H1 (cell line): Measurements from ENCODE around the gene FITM1. TPM values are rescaled to one million over a fixed set of nuclear protein-coding genes. Genes with fewer than 3 reads are reported as not detected.

Experiments
- microRNA-seq, 2 experiments: library from miRNA; unstranded; fragments of <30 nt; microRNA quantifications; one replicate each; pipeline versions ENCODE4 to v1.2.0, GENCODE V29; 2016 to 2020; ENCODE audit warnings: borderline microRNAs expressed in 2 of 2, borderline number of aligned reads in 2 of 2, borderline replicate concordance in 1 of 2
- polyA plus RNA-seq, 7 experiments: library from polyadenylated mRNA; depleted of rRNA in 3 of 7; stranded (reverse) in 5 of 7; unstranded in 2 of 7; fragments of >200 nt in 5 of 7; fragments of 200-250 nt in 2 of 7; gene quantifications; 1 replicate in 5 of 7; 2 replicates in 1 of 7; 4 replicates in 1 of 7; pipeline versions ENCODE4 v1.2.1 to v1.2.3, GENCODE V29; 2011 to 2013; ENCODE audit warnings: missing spikeins in 2 of 7, mixed read lengths in 2 of 7
- small RNA-seq: library from polyadenylated mRNA; stranded (forward); fragments of <200 nt; extraction: miRNeasy Mini kit (QIAGEN cat#:217004); gene quantifications from one replicate; pipeline ENCODE3, GENCODE V24; 2013; ENCODE audit not compliant: insufficient read depth
- total RNA-seq: library from RNA; stranded (reverse); fragmentation: NEBNext Ultra II Directional; extraction: Animal tissue kit (Norgen Biotek cat#: 25700); gene quantifications from 2 replicates; pipeline ENCODE4 v1.2.1, GENCODE V29; 2021

FITM1 gene
- total and polyA plus RNA-seq, 2 of the 8 experiments (the other 6 are each of a cell fraction or from before 2014, with no cell fraction given): 0.53 to 0.76 TPM

Small RNA genes within 50 kb of the gene (microRNA-seq; reads per million reads assigned to microRNA genes)
- 0 reads per million in 2 experiments for gene MIR7703

Small RNA genes within 50 kb of the gene (small RNA-seq; reads per million reads assigned to genes)
- 1.9 reads per million, percentile 12 among the genes with 10 or more reads in this experiment for gene IPO4
- not detected for gene IRF9
- gene RNA5SP383: 6.5 reads per million, percentile 71 among the genes with 10 or more reads in this experiment

Other genes with a start within 250 kb of the FITM1 start
Only the 30 nearest of the 31 such genes appear.
- 16.2 and 19.2 TPM in 2 replicates for gene DHRS4, start 176.9 kb upstream of the FITM1 start, total RNA-seq
- 11.7 and 18.3 TPM in 2 replicates for gene DHRS4, start 176.9 kb upstream of the FITM1 start, polyA plus RNA-seq (2011; rRNA removed)
- 15.2 and 15.4 TPM in 2 replicates for gene DHRS4L2, start 141.7 kb upstream of the FITM1 start, total RNA-seq
- 12.3 and 14.2 TPM in 2 replicates for gene DHRS4L2, start 141.7 kb upstream of the FITM1 start, polyA plus RNA-seq (2011; rRNA removed)
- gene CARMIL3, start 78.7 kb upstream of the FITM1 start, total RNA-seq: 8.5 and 9.0 TPM in 2 replicates
- gene CARMIL3, start 78.7 kb upstream of the FITM1 start, polyA plus RNA-seq (2011; rRNA removed): 6.0 and 7.8 TPM in 2 replicates
- gene CPNE6, start 59.1 kb upstream of the FITM1 start, total RNA-seq: not detected in 2 replicates
- gene CPNE6, start 59.1 kb upstream of the FITM1 start, polyA plus RNA-seq (2011; rRNA removed): 0.02 and 0.05 TPM in 2 replicates
- gene PCK2, start 36.3 kb upstream of the FITM1 start, total RNA-seq: 79.3 and 81.9 TPM in 2 replicates
- 115 and 221 TPM in 2 replicates for gene PCK2, start 36.3 kb upstream of the FITM1 start, polyA plus RNA-seq (2011; rRNA removed)
- gene DCAF11, start 15.9 kb upstream of the FITM1 start, total RNA-seq: 63.6 and 67.2 TPM in 2 replicates
- 60.4 and 74.6 TPM in 2 replicates for gene DCAF11, start 15.9 kb upstream of the FITM1 start, polyA plus RNA-seq (2011; rRNA removed)
- gene NRL, start 15.7 kb upstream of the FITM1 start, total RNA-seq: 1.1 TPM in 2 replicates
- 2.1 and 2.2 TPM in 2 replicates for gene NRL, start 15.7 kb upstream of the FITM1 start, polyA plus RNA-seq (2011; rRNA removed)
- gene PSME1, start 5.5 kb downstream of the FITM1 start, total RNA-seq: 85.9 and 91.7 TPM in 2 replicates
- 57.4 and 74.9 TPM in 2 replicates for gene PSME1, start 5.5 kb downstream of the FITM1 start, polyA plus RNA-seq (2011; rRNA removed)
- 36.9 and 38.4 TPM in 2 replicates for gene EMC9, start 10.9 kb downstream of the FITM1 start, total RNA-seq
- gene EMC9, start 10.9 kb downstream of the FITM1 start, polyA plus RNA-seq (2011; rRNA removed): 47.2 and 60.1 TPM in 2 replicates
- 111 and 118 TPM in 2 replicates for gene PSME2, start 16.0 kb downstream of the FITM1 start, total RNA-seq
- gene PSME2, start 16.0 kb downstream of the FITM1 start, polyA plus RNA-seq (2011; rRNA removed): 71.8 and 76.8 TPM in 2 replicates
- gene RNF31, start 16.8 kb downstream of the FITM1 start, total RNA-seq: 57.8 and 72.0 TPM in 2 replicates
- gene RNF31, start 16.8 kb downstream of the FITM1 start, polyA plus RNA-seq (2011; rRNA removed): 17.5 and 40.6 TPM in 2 replicates
- gene IRF9, start 30.6 kb downstream of the FITM1 start, total RNA-seq: 11.1 and 11.4 TPM in 2 replicates
- gene IRF9, start 30.6 kb downstream of the FITM1 start, polyA plus RNA-seq (2011; rRNA removed): 13.2 and 13.3 TPM in 2 replicates
- 25.8 and 28.5 TPM in 2 replicates for gene REC8, start 41.4 kb downstream of the FITM1 start, total RNA-seq
- gene REC8, start 41.4 kb downstream of the FITM1 start, polyA plus RNA-seq (2011; rRNA removed): 9.8 and 19.1 TPM in 2 replicates
- 108 and 109 TPM in 2 replicates for gene IPO4, start 58.2 kb downstream of the FITM1 start, total RNA-seq
- 55.5 and 80.6 TPM in 2 replicates for gene IPO4, start 58.2 kb downstream of the FITM1 start, polyA plus RNA-seq (2011; rRNA removed)
- 22.2 and 25.3 TPM in 2 replicates for gene TM9SF1, start 64.8 kb downstream of the FITM1 start, total RNA-seq
- 24.6 and 29.2 TPM in 2 replicates for gene TM9SF1, start 64.8 kb downstream of the FITM1 start, polyA plus RNA-seq (2011; rRNA removed)
- 0.28 TPM in 1 of 2 replicates, not detected in the other for gene TSSK4, start 75.0 kb downstream of the FITM1 start, total RNA-seq
- 0.05 TPM in 1 of 2 replicates, not detected in the other for gene TSSK4, start 75.0 kb downstream of the FITM1 start, polyA plus RNA-seq (2011; rRNA removed)
- 32.9 and 36.4 TPM in 2 replicates for gene CHMP4A, start 82.8 kb downstream of the FITM1 start, total RNA-seq
- 23.4 and 37.6 TPM in 2 replicates for gene CHMP4A, start 82.8 kb downstream of the FITM1 start, polyA plus RNA-seq (2011; rRNA removed)
- gene MDP1, start 85.4 kb downstream of the FITM1 start, total RNA-seq: 14.3 and 17.7 TPM in 2 replicates
- gene MDP1, start 85.4 kb downstream of the FITM1 start, polyA plus RNA-seq (2011; rRNA removed): 25.3 and 32.2 TPM in 2 replicates
- 241 and 253 TPM in 2 replicates for gene NEDD8, start 101.7 kb downstream of the FITM1 start, total RNA-seq
- gene NEDD8, start 101.7 kb downstream of the FITM1 start, polyA plus RNA-seq (2011; rRNA removed): 196 and 317 TPM in 2 replicates
- 85.3 and 88.3 TPM in 2 replicates for gene GMPR2, start 102.3 kb downstream of the FITM1 start, total RNA-seq
- 52.9 and 61.6 TPM in 2 replicates for gene GMPR2, start 102.3 kb downstream of the FITM1 start, polyA plus RNA-seq (2011; rRNA removed)
- gene TINF2, start 112.0 kb downstream of the FITM1 start, total RNA-seq: 31.0 and 36.7 TPM in 2 replicates
- gene TINF2, start 112.0 kb downstream of the FITM1 start, polyA plus RNA-seq (2011; rRNA removed): 23.5 and 31.7 TPM in 2 replicates
- 2.0 and 2.2 TPM in 2 replicates for gene TGM1, start 132.5 kb downstream of the FITM1 start, total RNA-seq
- 1.8 and 4.1 TPM in 2 replicates for gene TGM1, start 132.5 kb downstream of the FITM1 start, polyA plus RNA-seq (2011; rRNA removed)
- 16.0 and 16.9 TPM in 2 replicates for gene RABGGTA, start 140.9 kb downstream of the FITM1 start, total RNA-seq
- 49.8 and 65.1 TPM in 2 replicates for gene RABGGTA, start 140.9 kb downstream of the FITM1 start, polyA plus RNA-seq (2011; rRNA removed)
- 8.8 and 13.4 TPM in 2 replicates for gene DHRS1, start 169.1 kb downstream of the FITM1 start, total RNA-seq
- 31.7 and 40.2 TPM in 2 replicates for gene DHRS1, start 169.1 kb downstream of the FITM1 start, polyA plus RNA-seq (2011; rRNA removed)
- 34.8 and 39.3 TPM in 2 replicates for gene NOP9, start 169.2 kb downstream of the FITM1 start, total RNA-seq
- 17.8 and 22.4 TPM in 2 replicates for gene NOP9, start 169.2 kb downstream of the FITM1 start, polyA plus RNA-seq (2011; rRNA removed)
- not detected in 2 replicates for gene CIDEB, start 177.3 kb downstream of the FITM1 start, total RNA-seq
- 0.09 and 0.11 TPM in 2 replicates for gene CIDEB, start 177.3 kb downstream of the FITM1 start, polyA plus RNA-seq (2011; rRNA removed)
- 6.7 and 7.0 TPM in 2 replicates for gene LTB4R2, start 179.5 kb downstream of the FITM1 start, total RNA-seq
- gene LTB4R2, start 179.5 kb downstream of the FITM1 start, polyA plus RNA-seq (2011; rRNA removed): 5.3 and 9.8 TPM in 2 replicates
- 4.1 and 6.8 TPM in 2 replicates for gene LTB4R, start 180.8 kb downstream of the FITM1 start, total RNA-seq
- gene LTB4R, start 180.8 kb downstream of the FITM1 start, polyA plus RNA-seq (2011; rRNA removed): 6.7 and 9.7 TPM in 2 replicates
- gene ADCY4, start 204.4 kb downstream of the FITM1 start, total RNA-seq: 0.35 and 0.69 TPM in 2 replicates
- gene ADCY4, start 204.4 kb downstream of the FITM1 start, polyA plus RNA-seq (2011; rRNA removed): 0.27 and 0.57 TPM in 2 replicates
- gene RIPK3, start 209.3 kb downstream of the FITM1 start, total RNA-seq: 0.39 and 0.55 TPM in 2 replicates
- 0.20 and 0.24 TPM in 2 replicates for gene RIPK3, start 209.3 kb downstream of the FITM1 start, polyA plus RNA-seq (2011; rRNA removed)